Urothelium cell line (cell line): Measurements from ENCODE around the gene SAE1.
"Not testable (repeated sequence)": the region's sequence is repeated elsewhere in the genome, so short reads cannot be mapped to it uniquely, and the experiment has no call there.

Source experiments
- DNase-seq: peaks from one replicate; pipeline ENCODE4 v3.0.0; 2011; ENCODE audit warnings: low spot score, mixed read lengths
- FAIRE-seq: peaks from 2 replicates; lab custom pipeline; 2011; peaks lifted over from hg19 to GRCh38; lab: Jason Lieb, UNC

Gene SAE1

GRCh38 chr19:47125669-47125938 lies 5.0 kb upstream of the SAE1 start:
- FAIRE-seq (no peak), DNase-seq (no peak)

GRCh38 chr19:47129579-47129978 lies 1.1 kb upstream of the SAE1 start:
- FAIRE-seq (no peak), DNase-seq (no peak)

- FAIRE-seq (no peak), DNase-seq (no peak)
Measured at GRCh38 chr19:47130120-47130588, 481 bp upstream of the SAE1 start.

GRCh38 chr19:47132194-47132852 lies 1.7 kb downstream of the SAE1 start:
- FAIRE-seq (no peak), DNase-seq (no peak)

GRCh38 chr19:47133021-47133471 lies 2.4 kb downstream of the SAE1 start:
- FAIRE-seq: no peak
- no peak for DNase-seq

GRCh38 chr19:47134545-47134944 lies 3.9 kb downstream of the SAE1 start:
- FAIRE-seq (no peak), DNase-seq (no peak)

GRCh38 chr19:47135156-47135555 lies 4.5 kb downstream of the SAE1 start:
- no peak for DNase-seq
- no peak for FAIRE-seq

GRCh38 chr19:47141252-47141651 lies 10.6 kb downstream of the SAE1 start:
- DNase-seq, FAIRE-seq: not testable (repeated sequence)

GRCh38 chr19:47141695-47142094 lies 11.1 kb downstream of the SAE1 start:
- no peak for DNase-seq
- FAIRE-seq: no peak

GRCh38 chr19:47142779-47143178 lies 12.1 kb downstream of the SAE1 start:
- no peak for FAIRE-seq
- no peak for DNase-seq

GRCh38 chr19:47143322-47144073 lies 12.9 kb downstream of the SAE1 start:
- DNase-seq (no peak), FAIRE-seq (no peak)

GRCh38 chr19:47144630-47145029 lies 14.0 kb downstream of the SAE1 start:
- no peak for DNase-seq
- FAIRE-seq: no peak

GRCh38 chr19:47145639-47146486 lies 15.2 kb downstream of the SAE1 start:
- FAIRE-seq: no peak
- DNase-seq: no peak

GRCh38 chr19:47146920-47147319 lies 16.3 kb downstream of the SAE1 start:
- DNase-seq (no peak), FAIRE-seq (no peak)

GRCh38 chr19:47151627-47152026 lies 21.0 kb downstream of the SAE1 start:
- FAIRE-seq: no peak
- no peak for DNase-seq

GRCh38 chr19:47152205-47152604 lies 21.6 kb downstream of the SAE1 start:
- FAIRE-seq: no peak
- DNase-seq: no peak

- no peak for FAIRE-seq
- DNase-seq: no peak
Measured at GRCh38 chr19:47152632-47153031, 22.0 kb downstream of the SAE1 start.

- no peak for FAIRE-seq
- DNase-seq: no peak
Measured at GRCh38 chr19:47153266-47153665, 22.6 kb downstream of the SAE1 start.

- no peak for FAIRE-seq
- DNase-seq: no peak
Measured at GRCh38 chr19:47155148-47155547, 24.5 kb downstream of the SAE1 start.

GRCh38 chr19:47156861-47157430 lies 26.3 kb downstream of the SAE1 start:
- DNase-seq (no peak), FAIRE-seq (no peak)
